Breast epithelium (tissue), 3 donors: ENCODE results near the gene ABTB1.

Experiments used
- POLR2A ChIP-seq: fragments of 450-650 bp; IDR thresholded peaks from one replicate; pipeline ENCODE4 v1.6.1; 2016; ENCODE audit warnings: antibody characterized with exemption, mild to moderate bottlenecking, moderate library complexity
- TF ChIP-seq, protein P1 (sequence below), 3 donors: fragments of 450-650 bp; IDR thresholded peaks; one replicate each; pipeline ENCODE4 v1.5.1; 2016 to 2017; ENCODE audit warnings: antibody characterized with exemption in 3 of 3, mild to moderate bottlenecking in 3 of 3, moderate library complexity in 3 of 3

GRCh38 chr3:127645371-127646015, 27.3 kb upstream of the ABTB1 start:
- TF ChIP-seq, protein P1, sequence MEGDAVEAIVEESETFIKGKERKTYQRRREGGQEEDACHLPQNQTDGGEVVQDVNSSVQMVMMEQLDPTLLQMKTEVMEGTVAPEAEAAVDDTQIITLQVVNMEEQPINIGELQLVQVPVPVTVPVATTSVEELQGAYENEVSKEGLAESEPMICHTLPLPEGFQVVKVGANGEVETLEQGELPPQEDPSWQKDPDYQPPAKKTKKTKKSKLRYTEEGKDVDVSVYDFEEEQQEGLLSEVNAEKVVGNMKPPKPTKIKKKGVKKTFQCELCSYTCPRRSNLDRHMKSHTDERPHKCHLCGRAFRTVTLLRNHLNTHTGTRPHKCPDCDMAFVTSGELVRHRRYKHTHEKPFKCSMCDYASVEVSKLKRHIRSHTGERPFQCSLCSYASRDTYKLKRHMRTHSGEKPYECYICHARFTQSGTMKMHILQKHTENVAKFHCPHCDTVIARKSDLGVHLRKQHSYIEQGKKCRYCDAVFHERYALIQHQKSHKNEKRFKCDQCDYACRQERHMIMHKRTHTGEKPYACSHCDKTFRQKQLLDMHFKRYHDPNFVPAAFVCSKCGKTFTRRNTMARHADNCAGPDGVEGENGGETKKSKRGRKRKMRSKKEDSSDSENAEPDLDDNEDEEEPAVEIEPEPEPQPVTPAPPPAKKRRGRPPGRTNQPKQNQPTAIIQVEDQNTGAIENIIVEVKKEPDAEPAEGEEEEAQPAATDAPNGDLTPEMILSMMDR (IDR thresholded peaks at IDR 0.05), result no peak
- no peak for TF ChIP-seq POLR2A
